Measurements from ENCODE around the gene KRR1.
A peak's percentile ranks its signal among the peaks of the same experiment; 100 is the strongest.
"Not testable (repeated sequence)": the region's sequence is repeated elsewhere in the genome, so short reads cannot be mapped to it uniquely, and the experiment has no call there.

The KRR1 gene

DNA sequence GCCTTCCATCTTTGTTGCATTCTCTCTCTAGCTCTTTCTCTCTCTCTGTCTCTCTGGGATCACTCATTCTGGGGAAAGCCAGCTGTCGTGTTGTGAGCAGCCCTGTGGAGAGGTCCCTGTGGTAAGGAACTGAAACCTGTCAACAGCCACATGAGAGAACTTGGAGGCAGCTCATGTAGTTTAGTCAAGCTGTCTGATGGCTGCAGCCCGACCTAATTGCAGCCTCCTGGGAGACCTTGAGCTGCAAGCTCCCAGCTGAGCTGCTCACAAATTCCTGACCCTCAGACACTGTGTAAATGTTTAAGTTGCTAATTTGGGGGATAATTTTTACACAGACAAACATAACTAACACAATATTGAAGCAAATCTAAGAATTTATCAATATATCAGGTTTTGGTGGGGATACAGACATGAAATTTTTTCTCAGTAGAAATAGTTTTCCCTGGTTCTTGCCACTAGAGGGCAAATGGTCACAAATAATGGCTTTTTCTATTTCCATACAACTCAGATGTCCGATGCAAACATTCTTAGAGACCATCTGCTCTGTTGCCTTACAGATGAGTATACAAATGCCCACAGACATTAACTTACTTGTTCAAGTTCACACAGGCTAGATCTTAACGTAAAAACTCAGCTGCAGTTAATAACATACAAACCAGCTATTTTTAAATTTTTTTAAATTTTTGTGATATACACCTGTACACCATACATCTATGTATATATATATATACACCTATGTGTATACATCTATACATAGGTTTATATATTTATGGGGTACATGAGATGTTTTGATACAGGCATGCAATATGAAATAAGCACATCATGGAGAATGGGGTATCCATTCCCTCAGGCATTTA lies 15.5 kb upstream of the KRR1 start:
- DNase-seq (ENCODE audit: low read depth in 1 of 2, low spot score in 1 of 2), result no peak

- DNase-seq (ENCODE audit: low read depth in 1 of 2, low spot score in 1 of 2), result no peak
These were observed 13.9 kb upstream of the KRR1 start for GRCh38 chr12:75525263-75525662.

DNA sequence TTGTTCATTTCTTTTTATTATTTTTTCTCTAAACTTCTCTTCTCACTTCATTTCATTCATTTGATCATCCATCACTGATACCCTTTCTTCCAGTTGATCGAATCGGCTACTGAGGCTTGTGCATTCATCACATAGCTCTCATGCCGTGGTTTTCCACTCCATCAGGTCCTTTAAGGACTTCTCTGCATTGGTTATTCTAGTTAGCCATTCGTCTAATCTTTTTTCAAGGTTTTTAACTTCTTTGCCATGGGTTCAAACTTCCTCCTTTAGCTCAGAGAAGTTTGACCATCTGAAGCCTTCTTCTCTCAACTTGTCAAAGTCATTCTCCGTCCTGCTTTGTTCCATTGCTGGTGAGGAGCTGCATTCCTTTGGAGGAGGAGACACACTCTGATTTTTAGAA lies 10.7 kb upstream of the KRR1 start:
- DNase-seq (ENCODE audit: low read depth in 1 of 2, low spot score in 1 of 2), result not testable (repeated sequence)

GRCh38 chr12:75521224-75521623 lies 9.8 kb upstream of the KRR1 start:
- DNase-seq (ENCODE audit: low read depth in 1 of 2, low spot score in 1 of 2), result not testable (repeated sequence)

DNA sequence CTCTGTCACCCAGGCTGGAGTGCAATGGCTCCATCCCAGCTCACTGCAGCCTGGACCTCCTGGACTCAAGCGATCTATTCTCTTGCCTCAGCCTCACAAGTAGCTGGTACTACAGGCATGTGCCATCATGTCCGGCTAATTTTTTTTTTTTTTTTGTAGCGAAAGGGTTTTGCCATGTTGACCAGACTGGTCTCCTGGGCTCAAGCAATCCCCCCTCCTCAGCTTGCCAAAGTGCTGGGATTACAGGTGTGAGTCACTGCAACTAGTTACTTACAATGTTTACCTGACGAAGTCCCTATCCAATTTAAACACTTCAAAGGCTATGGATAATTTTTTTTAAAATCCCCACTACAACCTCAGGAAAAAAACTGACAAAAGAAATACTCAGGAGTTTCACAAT lies 1.8 kb downstream of the KRR1 start:
- DNase-seq (ENCODE audit: low read depth in 1 of 2, low spot score in 1 of 2), result no peak

DNA sequence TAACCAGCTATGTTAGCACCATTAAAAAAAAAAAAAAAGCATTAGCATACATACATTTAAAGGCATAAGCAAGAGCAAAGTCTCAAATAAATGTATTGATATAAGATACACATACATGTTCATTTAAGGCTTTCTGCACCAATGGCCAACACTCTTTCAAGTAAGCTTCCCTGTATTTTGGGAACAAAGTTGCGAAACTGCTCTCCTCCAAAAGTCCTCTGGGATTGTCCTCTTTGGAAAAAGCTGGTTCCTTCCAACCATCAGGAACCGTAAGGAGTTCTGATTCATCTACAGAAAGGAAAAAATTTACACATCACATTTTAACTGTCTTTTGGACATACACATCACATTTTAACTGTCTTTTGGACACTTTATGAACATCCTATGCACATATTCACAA lies 3.2 kb downstream of the KRR1 start:
- no peak for DNase-seq (ENCODE audit: low read depth in 1 of 2, low spot score in 1 of 2)

- DNase-seq (ENCODE audit: low read depth in 1 of 2, low spot score in 1 of 2), result no peak
These were observed 4.3 kb downstream of the KRR1 start for GRCh38 chr12:75507086-75507485.

DNA sequence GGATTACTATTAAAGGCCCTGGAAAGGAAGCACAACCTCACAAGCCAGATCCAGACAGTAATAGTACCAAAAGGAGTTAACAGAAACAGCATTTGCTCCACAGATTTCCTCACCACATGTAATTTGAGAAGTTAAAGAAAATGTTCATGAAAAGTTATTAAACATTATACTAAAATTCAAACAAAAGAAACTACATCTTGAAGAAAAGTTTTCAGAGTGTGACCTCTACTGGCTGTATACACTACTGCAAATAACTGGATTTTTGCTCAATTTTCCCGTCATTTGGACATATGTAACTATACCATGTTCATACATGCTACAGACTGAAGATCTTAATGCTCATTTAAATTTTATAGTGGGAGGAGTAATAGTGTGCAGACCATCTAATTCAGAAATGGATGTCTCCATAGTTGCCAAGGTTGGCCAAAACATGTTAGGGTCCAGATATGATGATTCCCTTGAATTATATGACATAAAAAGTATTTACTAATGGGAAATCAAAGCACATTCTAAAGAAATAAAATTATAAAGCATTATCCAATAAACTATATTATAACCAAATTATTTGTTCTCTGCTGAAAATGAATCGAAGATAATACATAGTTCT lies 5.6 kb downstream of the KRR1 start:
- DNase-seq (ENCODE audit: low read depth in 1 of 2, low spot score in 1 of 2), result no peak

GRCh38 chr12:75503866-75504265 lies 7.5 kb downstream of the KRR1 start:
- DNase-seq (ENCODE audit: low read depth in 1 of 2, low spot score in 1 of 2), result no peak

DNA sequence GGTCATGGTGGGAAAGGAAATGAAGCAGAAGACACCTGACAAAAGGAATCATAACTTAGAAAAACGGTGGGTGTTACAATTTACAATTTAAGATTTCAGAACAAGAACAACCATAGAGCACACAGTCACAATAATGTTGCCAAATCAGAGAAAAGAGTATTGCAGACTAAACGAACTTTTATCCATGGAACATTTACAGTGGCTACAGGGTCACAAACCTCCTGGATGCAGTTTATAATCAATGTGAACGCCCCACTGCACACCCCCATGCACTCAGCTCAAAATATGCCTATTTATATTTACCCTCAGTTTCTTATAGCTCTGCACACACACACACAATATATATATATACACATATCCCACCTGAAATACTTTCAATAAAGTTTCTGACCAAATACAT lies 8.0 kb downstream of the KRR1 start:
- no peak for DNase-seq (ENCODE audit: low read depth in 1 of 2, low spot score in 1 of 2)

GRCh38 chr12:75491169-75491568 lies 20.2 kb downstream of the KRR1 start:
- no peak for DNase-seq (ENCODE audit: low read depth in 1 of 2, low spot score in 1 of 2)

GRCh38 chr12:75489613-75490210 lies 21.7 kb downstream of the KRR1 start:
- no peak for DNase-seq (ENCODE audit: low read depth in 1 of 2, low spot score in 1 of 2)

DNA sequence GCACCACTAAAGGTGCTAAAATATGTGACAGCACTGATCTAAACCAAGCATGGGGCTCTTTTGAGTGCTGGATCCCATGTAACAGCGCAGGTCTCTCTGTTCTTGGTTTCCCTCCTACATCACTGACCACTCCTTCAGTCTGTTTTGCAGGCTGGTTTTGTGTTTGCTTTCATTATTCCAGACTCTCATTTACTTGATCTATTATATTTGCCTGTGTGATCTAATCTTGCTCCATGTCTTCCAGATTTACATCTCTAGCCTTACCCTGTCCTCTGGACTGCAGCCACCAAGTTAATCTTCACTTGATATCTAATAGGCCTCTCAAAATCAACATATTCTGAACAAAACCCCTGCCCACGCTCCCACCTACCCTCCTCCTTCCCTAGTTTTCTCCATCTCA lies 22.2 kb downstream of the KRR1 start:
- no peak for DNase-seq (ENCODE audit: low read depth in 1 of 2, low spot score in 1 of 2)

GRCh38 chr12:75488553-75488952 lies 22.9 kb downstream of the KRR1 start:
- no peak for DNase-seq (ENCODE audit: low read depth in 1 of 2, low spot score in 1 of 2)

GRCh38 chr12:75487308-75487707 lies 24.1 kb downstream of the KRR1 start:
- no peak for DNase-seq (ENCODE audit: low read depth in 1 of 2, low spot score in 1 of 2)

DNA sequence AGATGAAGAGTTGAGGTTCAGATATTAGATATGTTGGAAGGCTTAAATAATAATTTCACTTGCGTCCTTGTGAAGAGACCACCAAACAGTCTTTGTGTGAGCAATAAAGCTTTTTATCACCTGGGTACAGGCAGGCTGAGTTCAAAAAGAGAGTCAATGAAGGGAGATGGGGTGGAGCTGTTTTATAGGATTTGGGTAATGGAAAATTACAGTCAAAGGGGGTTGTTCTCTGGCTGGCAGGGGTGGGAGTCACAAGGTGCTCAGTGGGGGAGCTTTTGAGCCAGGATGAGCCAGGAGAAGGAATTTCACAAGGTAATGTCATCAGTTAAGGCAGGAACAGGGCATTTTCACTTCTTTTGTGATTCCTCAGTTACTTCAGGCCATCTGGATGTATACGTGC lies 27.0 kb downstream of the KRR1 start:
- DNase-seq (ENCODE audit: low read depth in 1 of 2, low spot score in 1 of 2), result not testable (repeated sequence)

GRCh38 chr12:75483431-75483830 lies 28.0 kb downstream of the KRR1 start:
- DNase-seq (ENCODE audit: low read depth in 1 of 2, low spot score in 1 of 2), result no peak

GRCh38 chr12:75482646-75483045 lies 28.8 kb downstream of the KRR1 start:
- no peak for DNase-seq (ENCODE audit: low read depth in 1 of 2, low spot score in 1 of 2)

GRCh38 chr12:75481774-75482173 lies 29.6 kb downstream of the KRR1 start:
- no peak for DNase-seq (ENCODE audit: low read depth in 1 of 2, low spot score in 1 of 2)

- DNase-seq (ENCODE audit: low read depth in 1 of 2, low spot score in 1 of 2), result no peak
These were observed 30.2 kb downstream of the KRR1 start for GRCh38 chr12:75481013-75481705.

GRCh38 chr12:75480469-75480949 lies 30.9 kb downstream of the KRR1 start, which contains the start of gene GLIPR1:
Gene GLIPR1, plus strand, starts transcription at chr12:75480755. Its CDS starts 126 bp downstream, at chr12:75480881.
- DNase-seq (ENCODE audit: low read depth in 1 of 2, low spot score in 1 of 2), result peak; percentile 45 to 52
